ENCODE data around the gene CHN1.

The CHN1 gene

GRCh38 chr2:174893018-174893417 is 112.2 kb downstream of the CHN1 start:
- Mint-ChIP-seq H3K27me3 (no peaks in the 10 kb centered on the region), H3K4me3 (no peak overlapping the region), H3K27ac (no peak overlapping the region), H3K4me1 (no peaks in the 10 kb centered on the region), H3K9me3 (no peaks in the 10 kb centered on the region), H3K36me3 (no peaks in the 10 kb centered on the region)
- ATAC-seq: no peak

GRCh38 chr2:174892546-174892945 is 112.6 kb downstream of the CHN1 start:
- Mint-ChIP-seq H3K27ac (no peak overlapping the region), H3K4me3 (no peak overlapping the region), H3K9me3 (no peaks in the 10 kb centered on the region), H3K27me3 (no peaks in the 10 kb centered on the region), H3K4me1 (no peaks in the 10 kb centered on the region), H3K36me3 (no peaks in the 10 kb centered on the region)
- no peak for ATAC-seq

GRCh38 chr2:174888646-174889271 is 116.4 kb downstream of the CHN1 start:
- no peaks in the 10 kb centered on the region for H3K4me1 Mint-ChIP-seq
- no peaks in the 10 kb centered on the region for H3K27me3 Mint-ChIP-seq
- no peak overlapping the region for H3K27ac Mint-ChIP-seq
- no peak overlapping the region for H3K4me3 Mint-ChIP-seq
- no peaks in the 10 kb centered on the region for H3K9me3 Mint-ChIP-seq
- no peaks in the 10 kb centered on the region for H3K36me3 Mint-ChIP-seq
- no peak for ATAC-seq

GRCh38 chr2:174888146-174888545 is 117.0 kb downstream of the CHN1 start:
- no peaks in the 10 kb centered on the region for H3K9me3 Mint-ChIP-seq
- H3K4me1 Mint-ChIP-seq: no peaks in the 10 kb centered on the region
- ATAC-seq: no peak
- H3K27ac Mint-ChIP-seq: no peak overlapping the region
- no peaks in the 10 kb centered on the region for H3K27me3 Mint-ChIP-seq
- H3K4me3 Mint-ChIP-seq: no peak overlapping the region
- no peaks in the 10 kb centered on the region for H3K36me3 Mint-ChIP-seq

GRCh38 chr2:174882416-174882815 is 122.8 kb downstream of the CHN1 start:
- Mint-ChIP-seq H3K4me1 (no peaks in the 10 kb centered on the region), H3K27me3 (no peaks in the 10 kb centered on the region), H3K9me3 (no peaks in the 10 kb centered on the region), H3K27ac (no peak overlapping the region), H3K4me3 (no peak overlapping the region), H3K36me3 (no peaks in the 10 kb centered on the region)
- no peak for ATAC-seq

GRCh38 chr2:174881678-174882077 is 123.5 kb downstream of the CHN1 start:
- Mint-ChIP-seq H3K27ac (no peak overlapping the region), H3K4me1 (no peaks in the 10 kb centered on the region), H3K27me3 (no peaks in the 10 kb centered on the region), H3K4me3 (no peak overlapping the region), H3K9me3 (no peaks in the 10 kb centered on the region), H3K36me3 (no peaks in the 10 kb centered on the region)
- ATAC-seq: no peak

- H3K4me1 Mint-ChIP-seq: no peaks in the 10 kb centered on the region
- H3K27me3 Mint-ChIP-seq: no peaks in the 10 kb centered on the region
- no peaks in the 10 kb centered on the region for H3K36me3 Mint-ChIP-seq
- H3K27ac Mint-ChIP-seq: no peak overlapping the region
- no peaks in the 10 kb centered on the region for H3K9me3 Mint-ChIP-seq
- no peak overlapping the region for H3K4me3 Mint-ChIP-seq
- ATAC-seq: no peak
Measured at GRCh38 chr2:174878537-174879147, 126.5 kb downstream of the CHN1 start.

GRCh38 chr2:174877751-174878150 is 127.4 kb downstream of the CHN1 start:
- H3K9me3 Mint-ChIP-seq: no peaks in the 10 kb centered on the region

GRCh38 chr2:174877301-174877700 is 127.9 kb downstream of the CHN1 start:
- ATAC-seq: no peak
- Mint-ChIP-seq H3K36me3 (no peaks in the 10 kb centered on the region), H3K27ac (no peak overlapping the region), H3K4me1 (no peaks in the 10 kb centered on the region), H3K4me3 (no peak overlapping the region), H3K9me3 (no peaks in the 10 kb centered on the region), H3K27me3 (no peaks in the 10 kb centered on the region)

More at GRCh38 chr2:174877751-174878150, 127.4 kb downstream of the CHN1 start:
- H3K4me1 Mint-ChIP-seq: no peaks in the 10 kb centered on the region
- no peak overlapping the region for H3K4me3 Mint-ChIP-seq
- no peak overlapping the region for H3K27ac Mint-ChIP-seq
- no peaks in the 10 kb centered on the region for H3K27me3 Mint-ChIP-seq
- no peaks in the 10 kb centered on the region for H3K36me3 Mint-ChIP-seq
- ATAC-seq: no peak

- no peaks in the 10 kb centered on the region for H3K36me3 Mint-ChIP-seq
- ATAC-seq: no peak
- H3K27me3 Mint-ChIP-seq: no peaks in the 10 kb centered on the region
- no peaks in the 10 kb centered on the region for H3K9me3 Mint-ChIP-seq
- H3K4me1 Mint-ChIP-seq: no peaks in the 10 kb centered on the region
- no peak overlapping the region for H3K27ac Mint-ChIP-seq
- H3K4me3 Mint-ChIP-seq: no peak overlapping the region
Measured at GRCh38 chr2:174874085-174874484, 131.1 kb downstream of the CHN1 start.

- Mint-ChIP-seq H3K4me1 (no peaks in the 10 kb centered on the region), H3K9me3 (no peaks in the 10 kb centered on the region), H3K4me3 (no peak overlapping the region), H3K27me3 (no peaks in the 10 kb centered on the region), H3K27ac (no peak overlapping the region), H3K36me3 (no peaks in the 10 kb centered on the region)
- no peak for ATAC-seq
Measured at GRCh38 chr2:174873471-174873870, 131.7 kb downstream of the CHN1 start.

GRCh38 chr2:174870787-174871186 is 134.4 kb downstream of the CHN1 start:
- Mint-ChIP-seq H3K36me3 (no peaks in the 10 kb centered on the region), H3K27me3 (no peaks in the 10 kb centered on the region), H3K9me3 (no peaks in the 10 kb centered on the region), H3K27ac (no peak overlapping the region), H3K4me3 (no peak overlapping the region), H3K4me1 (no peaks in the 10 kb centered on the region)
- no peak for ATAC-seq

GRCh38 chr2:174868878-174869277 is 136.3 kb downstream of the CHN1 start:
- H3K27me3 Mint-ChIP-seq: no peaks in the 10 kb centered on the region
- no peak for ATAC-seq
- H3K27ac Mint-ChIP-seq: no peak overlapping the region
- no peaks in the 10 kb centered on the region for H3K36me3 Mint-ChIP-seq
- no peak overlapping the region for H3K4me3 Mint-ChIP-seq
- no peaks in the 10 kb centered on the region for H3K4me1 Mint-ChIP-seq
- no peaks in the 10 kb centered on the region for H3K9me3 Mint-ChIP-seq

- Mint-ChIP-seq H3K27me3 (no peaks in the 10 kb centered on the region), H3K36me3 (no peaks in the 10 kb centered on the region), H3K4me1 (no peaks in the 10 kb centered on the region), H3K27ac (no peak overlapping the region), H3K9me3 (no peaks in the 10 kb centered on the region), H3K4me3 (no peak overlapping the region)
- no peak for ATAC-seq
Measured at GRCh38 chr2:174866421-174866820, 138.8 kb downstream of the CHN1 start.

- Mint-ChIP-seq H3K4me3 (no peak overlapping the region), H3K4me1 (no peaks in the 10 kb centered on the region), H3K9me3 (no peaks in the 10 kb centered on the region), H3K36me3 (no peaks in the 10 kb centered on the region), H3K27ac (no peak overlapping the region), H3K27me3 (no peaks in the 10 kb centered on the region)
- no peak for ATAC-seq
Measured at GRCh38 chr2:174863183-174863582, 142.0 kb downstream of the CHN1 start.

- ATAC-seq: no peak
- H3K36me3 Mint-ChIP-seq: no peaks in the 10 kb centered on the region
- no peaks in the 10 kb centered on the region for H3K27me3 Mint-ChIP-seq
- no peaks in the 10 kb centered on the region for H3K9me3 Mint-ChIP-seq
- H3K4me3 Mint-ChIP-seq: no peak overlapping the region
- H3K4me1 Mint-ChIP-seq: no peaks in the 10 kb centered on the region
- no peak overlapping the region for H3K27ac Mint-ChIP-seq
Measured at GRCh38 chr2:174859563-174860169, 145.5 kb downstream of the CHN1 start.
